ENCODE data around the gene ZNF227. TPM values are rescaled to one million over a fixed set of nuclear protein-coding genes. Genes with fewer than 3 reads are reported as not detected.

The ZNF227 gene
- total RNA-seq, 3 donors from 2014 or later: 8.2 to 33.2 (median 18.7) TPM

DNA sequence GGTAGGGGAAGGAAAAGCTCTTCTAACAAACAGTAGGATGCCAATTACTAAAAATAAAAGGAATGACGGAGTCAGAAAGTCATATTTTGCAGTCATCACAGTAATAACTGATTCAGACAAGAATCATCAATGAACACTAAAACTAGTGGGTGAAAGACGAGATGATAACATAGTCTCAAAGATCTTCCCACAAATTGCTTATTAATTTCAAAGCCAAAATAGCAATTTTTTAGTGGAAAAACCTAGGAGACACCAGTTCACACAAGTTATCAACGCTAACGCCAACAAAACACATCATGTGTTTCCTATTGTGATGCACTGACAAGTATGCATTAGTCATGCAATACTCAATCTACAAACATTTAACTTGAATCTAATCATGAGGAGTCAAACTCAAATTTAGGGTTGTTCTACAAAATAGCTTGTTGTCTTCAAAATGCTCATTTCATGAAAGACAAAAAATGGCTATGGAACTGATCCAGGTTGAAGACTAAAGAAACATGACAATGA is 65.9 kb downstream of the ZNF227 start:
- DNase-seq (ENCODE audit: low spot score in 2 of 2): no peak
- intact Hi-C loops (cut with DNase I; ENCODE audit: low total_unique reads): no loop called here
- Histone ChIP-seq H3K4me1 (no peaks in the 10 kb centered on the region), H3K27ac (no peak overlapping the region), H3K4me3 (no peak overlapping the region), H3K9me3 (peaks cover 77 to 78% of the 10 kb centered on the region in 2 donors), H3K36me3 (no peaks in the 10 kb centered on the region), H3K27me3 (no peaks in the 10 kb centered on the region)
- TF ChIP-seq, protein P1, sequence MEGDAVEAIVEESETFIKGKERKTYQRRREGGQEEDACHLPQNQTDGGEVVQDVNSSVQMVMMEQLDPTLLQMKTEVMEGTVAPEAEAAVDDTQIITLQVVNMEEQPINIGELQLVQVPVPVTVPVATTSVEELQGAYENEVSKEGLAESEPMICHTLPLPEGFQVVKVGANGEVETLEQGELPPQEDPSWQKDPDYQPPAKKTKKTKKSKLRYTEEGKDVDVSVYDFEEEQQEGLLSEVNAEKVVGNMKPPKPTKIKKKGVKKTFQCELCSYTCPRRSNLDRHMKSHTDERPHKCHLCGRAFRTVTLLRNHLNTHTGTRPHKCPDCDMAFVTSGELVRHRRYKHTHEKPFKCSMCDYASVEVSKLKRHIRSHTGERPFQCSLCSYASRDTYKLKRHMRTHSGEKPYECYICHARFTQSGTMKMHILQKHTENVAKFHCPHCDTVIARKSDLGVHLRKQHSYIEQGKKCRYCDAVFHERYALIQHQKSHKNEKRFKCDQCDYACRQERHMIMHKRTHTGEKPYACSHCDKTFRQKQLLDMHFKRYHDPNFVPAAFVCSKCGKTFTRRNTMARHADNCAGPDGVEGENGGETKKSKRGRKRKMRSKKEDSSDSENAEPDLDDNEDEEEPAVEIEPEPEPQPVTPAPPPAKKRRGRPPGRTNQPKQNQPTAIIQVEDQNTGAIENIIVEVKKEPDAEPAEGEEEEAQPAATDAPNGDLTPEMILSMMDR (IDR thresholded peaks at IDR 0.05): no peak
- TF ChIP-seq POLR2AphosphoS5 (IDR thresholded peaks at IDR 0.05) (no peak), POLR2A (IDR thresholded peaks at IDR 0.05) (no peak)

DNA sequence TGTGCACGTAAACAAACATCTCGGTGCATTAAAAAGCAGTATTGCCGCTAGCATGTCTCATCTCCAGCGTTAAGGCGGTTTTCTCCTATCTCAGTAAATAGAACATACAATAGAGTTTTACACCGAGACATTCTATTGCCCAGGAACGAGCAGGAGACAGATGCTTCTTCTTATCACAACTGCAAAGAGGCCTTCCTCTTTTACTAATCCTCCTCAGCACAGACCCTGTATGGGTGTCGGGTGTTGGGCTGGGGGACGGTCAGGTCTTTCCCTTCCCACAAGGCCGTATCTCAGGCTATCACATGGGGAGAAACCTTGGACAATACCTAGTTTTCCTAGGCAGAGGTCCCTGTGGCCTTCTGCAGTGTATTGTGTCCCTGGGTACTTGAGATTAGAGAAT is 68.6 kb downstream of the ZNF227 start:
- Histone ChIP-seq H3K27ac (no peak overlapping the region), H3K4me3 (no peak overlapping the region), H3K4me1 (no peaks in the 10 kb centered on the region), H3K9me3 (peaks cover 74 to 77% of the 10 kb centered on the region in 2 donors), H3K27me3 (no peaks in the 10 kb centered on the region), H3K36me3 (no peaks in the 10 kb centered on the region)
- TF ChIP-seq, protein P1 (IDR thresholded peaks at IDR 0.05): no peak
- TF ChIP-seq POLR2AphosphoS5 (IDR thresholded peaks at IDR 0.05) (no peak), POLR2A (IDR thresholded peaks at IDR 0.05) (no peak)
- DNase-seq (ENCODE audit: low spot score in 2 of 2): no peak
- intact Hi-C loops (cut with DNase I; ENCODE audit: low total_unique reads): no loop called here

DNA sequence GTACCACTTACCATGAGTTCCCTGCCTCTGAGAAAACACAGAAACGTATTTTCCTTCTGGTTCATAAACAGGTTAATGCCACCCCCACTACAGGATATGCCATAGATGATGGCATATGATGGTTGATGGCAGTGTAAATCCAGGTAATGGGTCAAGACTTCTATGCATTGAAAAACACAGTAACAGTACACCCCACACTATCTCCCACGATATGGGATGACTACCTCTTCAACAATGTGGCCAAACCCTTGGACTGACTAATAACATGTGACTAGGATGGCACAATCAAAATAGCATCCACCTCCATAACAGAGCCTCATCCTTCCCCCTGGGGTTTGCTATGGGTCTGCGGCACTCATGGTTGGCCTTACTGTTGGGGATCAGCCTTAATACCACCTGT is 70.5 kb downstream of the ZNF227 start:
- no peaks in the 10 kb centered on the region for H3K27me3 ChIP-seq
- H3K4me3 ChIP-seq: no peak overlapping the region
- no peak overlapping the region for H3K27ac ChIP-seq
- TF ChIP-seq, protein P1 (IDR thresholded peaks at IDR 0.05): no peak
- no peak for TF ChIP-seq POLR2AphosphoS5 (IDR thresholded peaks at IDR 0.05)
- TF ChIP-seq POLR2A (IDR thresholded peaks at IDR 0.05): no peak
- H3K9me3 ChIP-seq: peaks cover 79 to 94% of the 10 kb centered on the region in 2 donors
- H3K36me3 ChIP-seq: peaks cover 10% of the 10 kb centered on the region
- intact Hi-C loops (cut with DNase I; ENCODE audit: low total_unique reads): no loop called here
- DNase-seq (ENCODE audit: low spot score in 2 of 2): no peak
- H3K4me1 ChIP-seq: no peaks in the 10 kb centered on the region

DNA sequence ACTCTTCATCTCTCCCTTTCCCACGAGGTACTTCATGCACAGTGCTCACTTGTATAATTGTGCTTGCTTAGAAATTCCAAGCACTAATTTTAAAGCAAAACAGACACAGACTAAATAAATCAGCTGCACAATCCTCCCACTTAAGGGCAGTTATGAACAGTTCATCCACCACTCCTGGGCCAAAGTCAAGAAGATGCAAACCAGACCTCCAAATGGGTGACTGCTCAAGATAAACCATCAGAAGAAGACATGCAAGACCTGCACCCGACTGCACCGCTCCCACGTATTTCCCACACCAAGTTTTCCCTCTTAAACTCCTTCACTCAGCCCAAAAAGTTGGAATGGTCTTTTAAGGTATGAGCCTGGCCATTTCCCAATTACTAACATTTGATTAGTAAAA is 72.6 kb downstream of the ZNF227 start:
- peaks cover 81 to 100% of the 10 kb centered on the region in 2 donors for H3K9me3 ChIP-seq

More for the DNA sequence above, 72.6 kb downstream of the ZNF227 start:
- H3K4me1 ChIP-seq: no peaks in the 10 kb centered on the region
- H3K36me3 ChIP-seq: peaks cover 23% of the 10 kb centered on the region
- H3K27ac ChIP-seq: no peak overlapping the region
- H3K27me3 ChIP-seq: no peaks in the 10 kb centered on the region
- DNase-seq (ENCODE audit: low spot score in 2 of 2): no peak
- intact Hi-C loops (cut with DNase I; ENCODE audit: low total_unique reads): no loop called here
- no peak overlapping the region for H3K4me3 ChIP-seq
- TF ChIP-seq POLR2A (IDR thresholded peaks at IDR 0.05) (no peak), POLR2AphosphoS5 (IDR thresholded peaks at IDR 0.05) (no peak)
- TF ChIP-seq, protein P1 (IDR thresholded peaks at IDR 0.05): no peak

Other genes with a start within 250 kb of the ZNF227 start
- gene ZNF155, start 228.3 kb upstream of the ZNF227 start, total RNA-seq: 10 to 100 TPM in 2 of 3 donors, 1 to 10 TPM in 1; 6.1 to 17.4 (median 15.1) TPM
- gene ZNF230, start 209.6 kb upstream of the ZNF227 start, total RNA-seq: 1 to 10 TPM; 3.0 to 8.3 (median 5.6) TPM
- gene ZNF222, start 187.2 kb upstream of the ZNF227 start, total RNA-seq: 1 to 10 TPM; 1.8 to 3.8 (median 2.9) TPM
- 10 to 100 TPM in 1 of 3 donors, 1 to 10 TPM in 2; 2.6 to 12.3 (median 5.6) TPM for gene ZNF223, start 160.5 kb upstream of the ZNF227 start, total RNA-seq
- 1 to 10 TPM; 1.1 to 4.2 (median 2.9) TPM for gene ZNF284, start 140.4 kb upstream of the ZNF227 start, total RNA-seq
- 10 to 100 TPM; 22.4 to 51.4 (median 30.8) TPM for gene ZNF224, start 118.2 kb upstream of the ZNF227 start, total RNA-seq
- gene ZNF225, start 99.1 kb upstream of the ZNF227 start, total RNA-seq: 1 to 10 TPM; 3.4 to 6.6 (median 4.6) TPM
- 10 to 100 TPM in 1 of 3 donors, 1 to 10 TPM in 2; 6.4 to 11.3 (median 8.2) TPM for gene ZNF234, start 71.0 kb upstream of the ZNF227 start, total RNA-seq
- 10 to 100 TPM; 14.4 to 34.2 (median 18.7) TPM for gene ZNF226, start 47.4 kb upstream of the ZNF227 start, total RNA-seq
- 1 to 10 TPM in 2 of 3 donors, under 1 TPM in 1; 0.32 to 2.5 (median 1.3) TPM for gene ZNF233, start 47.4 kb downstream of the ZNF227 start, total RNA-seq
- 10 to 100 TPM in 2 of 3 donors, 1 to 10 TPM in 1; 4.6 to 16.0 (median 10.5) TPM for gene ZNF235, start 92.5 kb downstream of the ZNF227 start, total RNA-seq
- gene ZNF112, start 144.1 kb downstream of the ZNF227 start, total RNA-seq: 10 to 100 TPM in 2 of 3 donors, 1 to 10 TPM in 1; 3.8 to 13.0 (median 10.5) TPM
- 1 to 10 TPM; 1.6 to 7.3 (median 3.6) TPM for gene ZNF285, start 189.1 kb downstream of the ZNF227 start, total RNA-seq
- 10 to 100 TPM in 1 of 3 donors, 1 to 10 TPM in 2; 1.3 to 13.5 (median 3.6) TPM for gene ZNF229, start 235.9 kb downstream of the ZNF227 start, total RNA-seq